NCI-H1930 (cell line): ENCODE results near the gene DYSF.

ENCODE experiments used
- DNase-seq, 2 experiments: peaks; one replicate each; lab custom pipeline; 2025; lab: John Stamatoyannopoulos, UW

DYSF gene

DNA sequence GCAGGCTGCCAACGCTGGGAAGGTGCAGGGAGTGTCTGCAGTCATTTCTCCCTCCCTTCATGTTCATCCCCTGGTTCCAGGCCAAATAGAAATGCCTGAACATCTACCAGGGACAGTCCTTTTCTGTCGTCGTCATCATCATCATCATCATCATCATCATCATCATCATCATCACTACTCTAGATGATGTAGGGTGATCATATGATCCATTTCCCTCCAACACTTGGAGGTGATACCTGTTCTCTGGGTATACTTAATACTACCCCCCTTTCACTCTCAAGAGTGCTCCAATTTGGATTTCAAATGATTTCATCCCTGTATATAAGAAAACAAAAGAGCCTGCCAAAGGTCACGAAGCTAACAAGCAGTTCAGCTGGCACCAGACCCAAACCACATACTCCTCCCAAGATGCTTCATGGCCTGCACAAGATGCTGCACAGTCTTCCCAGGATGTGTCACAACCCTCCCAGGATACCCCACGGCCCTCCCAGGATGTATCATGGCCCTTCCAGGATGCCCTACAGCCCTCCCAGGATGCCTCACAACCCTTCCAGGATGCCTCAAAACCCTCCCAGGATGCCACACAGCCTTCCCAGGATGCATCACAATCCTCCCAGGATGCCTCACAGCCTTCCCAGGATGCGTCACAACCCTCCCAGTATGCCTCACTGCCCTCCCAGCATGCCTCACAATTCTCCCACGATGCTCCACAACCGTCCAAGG is 257.9 kb downstream of the DYSF start:
- no peak for DNase-seq

DNA sequence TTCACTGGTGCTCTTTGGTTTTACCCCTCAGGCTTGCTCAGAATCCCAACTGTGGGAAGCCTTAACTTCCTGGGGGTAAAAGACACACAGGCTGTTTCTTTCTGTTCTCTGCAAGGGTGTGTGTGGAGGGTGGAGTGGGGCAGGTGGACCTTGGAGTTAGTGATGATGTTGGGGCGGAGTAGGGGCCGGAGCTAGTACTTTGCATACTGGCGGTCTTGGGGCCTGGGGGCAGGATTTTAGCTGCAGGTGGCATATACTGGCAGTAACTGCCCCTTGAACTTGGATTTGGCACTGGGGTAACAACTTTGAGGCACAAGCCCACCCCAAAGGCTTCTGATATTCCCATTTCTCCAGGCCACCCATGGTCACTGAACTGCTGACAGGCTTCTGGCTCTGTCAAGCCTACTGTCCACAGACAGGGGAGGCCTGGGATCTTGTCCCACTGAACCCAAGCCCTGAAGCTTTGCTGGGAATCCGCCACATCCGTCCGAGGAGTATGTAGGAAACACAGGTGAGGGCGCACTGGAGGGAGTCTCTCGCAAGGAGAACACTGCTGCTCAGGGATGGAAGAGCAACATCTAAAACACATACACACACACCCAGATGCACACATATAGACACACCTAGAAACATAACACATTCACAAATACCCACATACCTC is 258.9 kb downstream of the DYSF start:
- DNase-seq: no peak

DNA sequence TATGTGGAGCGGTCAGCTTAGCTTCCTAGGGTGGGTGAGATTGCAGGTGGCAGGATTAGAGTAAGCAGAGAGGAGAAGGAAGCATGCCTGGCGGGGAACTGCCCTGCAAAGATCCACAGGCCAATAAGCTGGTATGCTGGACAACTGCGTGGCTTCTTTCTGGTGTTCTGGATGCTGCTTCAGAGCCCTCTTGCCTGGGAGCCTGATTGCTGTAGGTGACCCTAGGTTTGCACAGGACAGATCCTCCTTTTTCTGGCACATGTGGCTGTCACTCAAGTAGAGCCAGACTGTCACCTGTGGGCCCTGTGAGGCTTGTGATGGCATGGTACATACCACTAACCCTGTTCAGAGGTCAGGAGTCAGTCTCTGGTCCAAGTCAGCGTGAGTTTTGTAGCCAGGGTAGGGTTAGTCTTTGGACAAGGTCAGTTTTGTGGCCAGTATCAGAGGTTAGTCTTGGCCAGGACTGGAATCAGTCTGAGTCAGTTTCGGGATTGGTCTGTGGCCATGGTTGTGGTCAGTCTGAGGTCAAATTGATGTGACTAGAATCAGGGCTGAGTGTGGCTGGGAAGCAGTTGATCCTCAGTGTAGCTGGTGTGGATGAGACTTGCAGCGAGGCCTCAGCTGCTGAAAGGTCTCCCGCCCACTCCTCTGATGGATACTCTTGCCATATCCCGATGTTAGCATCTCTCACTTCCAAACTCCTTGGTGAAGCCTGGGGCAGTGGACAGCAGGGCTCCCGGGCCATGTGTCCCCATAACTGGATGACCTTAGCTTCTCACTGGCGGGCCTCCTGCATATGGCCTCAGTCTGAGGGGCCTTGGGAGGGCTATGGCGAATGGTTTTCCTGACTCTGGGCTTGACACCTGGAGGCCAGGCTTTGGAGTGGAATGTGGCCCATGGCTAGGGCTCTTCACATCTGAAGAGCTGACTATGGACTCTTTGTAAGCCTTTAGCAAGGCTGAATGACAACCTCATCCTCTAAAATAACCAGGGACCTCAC is 260.5 kb downstream of the DYSF start:
- no peak for DNase-seq

DNA sequence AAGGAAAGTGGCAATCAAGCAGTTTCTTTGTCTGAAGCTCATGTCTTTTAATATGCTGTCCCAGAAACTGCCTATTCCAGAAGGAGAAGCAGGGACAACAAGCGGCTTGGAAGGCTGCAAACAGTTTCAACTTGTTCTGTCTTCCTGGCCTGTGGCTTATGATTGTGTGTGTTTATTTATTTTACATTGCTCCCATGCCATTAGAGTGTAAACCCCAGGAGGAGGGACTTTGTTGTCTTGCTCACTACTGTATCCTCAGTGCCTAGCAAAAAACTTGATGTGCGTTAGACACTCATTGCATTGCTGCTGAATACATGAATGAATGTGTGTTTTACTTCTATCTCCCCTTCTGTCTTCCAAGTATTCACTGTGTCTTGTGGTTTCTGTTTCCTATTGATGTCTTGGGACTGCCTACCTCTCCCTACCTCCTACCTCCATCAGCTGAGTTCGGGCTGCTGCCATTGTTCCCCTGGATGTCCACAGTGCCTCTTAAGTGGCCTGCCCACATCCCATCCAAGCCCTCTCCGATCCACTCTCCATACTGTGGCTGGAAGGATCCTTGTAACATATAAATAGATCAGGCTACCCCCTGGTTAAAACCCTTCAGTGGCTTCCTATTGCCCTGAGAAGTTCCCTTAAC is 261.4 kb downstream of the DYSF start:
- DNase-seq: no peak

DNA sequence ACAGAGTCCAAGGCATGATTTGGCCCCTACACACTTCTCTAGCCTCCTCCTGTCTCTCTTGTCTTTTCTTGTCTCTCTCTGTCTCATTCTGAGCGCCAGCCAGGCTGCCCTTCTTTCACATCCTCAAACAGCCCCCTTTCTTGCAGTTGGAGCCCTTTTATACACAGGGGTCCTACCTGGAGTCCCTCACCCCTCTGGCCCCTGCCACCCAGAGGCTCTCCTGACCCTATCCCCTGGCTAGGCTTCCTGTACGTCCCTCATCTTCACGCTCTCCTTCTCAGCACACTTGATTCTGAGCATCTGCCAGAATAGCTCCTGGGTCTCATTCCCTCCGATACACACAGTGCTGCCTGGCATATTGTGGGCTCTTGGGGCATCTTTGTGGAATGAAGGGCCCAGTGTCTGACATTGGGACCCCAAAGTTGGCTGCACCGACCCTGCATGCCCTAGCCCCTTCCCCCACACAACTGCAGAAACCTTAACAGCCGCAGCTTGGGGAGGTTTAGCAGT is 261.9 kb downstream of the DYSF start:
- DNase-seq: no peak

DNA sequence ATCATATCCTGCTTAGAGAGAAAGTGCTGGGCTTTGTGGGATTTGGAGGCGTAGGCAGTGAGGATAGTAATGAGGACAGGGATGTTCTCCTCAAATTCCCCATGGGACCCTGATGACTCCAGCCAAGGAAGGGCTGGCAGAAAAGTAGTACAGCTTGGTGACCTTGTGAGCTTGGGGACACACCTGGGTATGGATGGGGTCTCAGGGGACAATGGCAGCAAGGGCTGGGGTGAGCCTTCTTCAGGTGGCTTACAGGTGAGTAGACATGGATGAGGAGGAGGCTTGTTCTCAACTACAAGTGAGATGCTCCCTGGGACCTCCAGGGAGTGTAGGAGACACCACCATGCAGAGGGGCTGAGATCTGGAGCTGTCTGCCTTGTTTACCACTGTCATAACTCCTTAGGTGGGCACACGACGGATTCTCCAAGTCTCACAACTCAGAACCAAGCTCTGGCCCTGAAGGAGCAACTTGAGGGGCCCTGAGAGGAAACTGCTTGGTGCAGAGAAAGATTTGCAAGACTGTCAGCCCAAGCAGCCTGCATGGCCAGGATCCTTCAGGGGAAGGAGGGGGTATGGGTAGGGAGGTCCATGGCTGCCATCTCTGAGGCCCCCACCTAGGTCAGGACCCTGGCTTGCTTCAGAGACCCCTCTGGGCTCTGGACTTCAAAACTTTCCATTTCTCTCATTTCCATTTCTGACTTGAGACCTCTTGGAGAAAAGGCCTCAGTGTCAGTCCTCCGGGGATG is 262.8 kb downstream of the DYSF start:
- DNase-seq: no peak

DNA sequence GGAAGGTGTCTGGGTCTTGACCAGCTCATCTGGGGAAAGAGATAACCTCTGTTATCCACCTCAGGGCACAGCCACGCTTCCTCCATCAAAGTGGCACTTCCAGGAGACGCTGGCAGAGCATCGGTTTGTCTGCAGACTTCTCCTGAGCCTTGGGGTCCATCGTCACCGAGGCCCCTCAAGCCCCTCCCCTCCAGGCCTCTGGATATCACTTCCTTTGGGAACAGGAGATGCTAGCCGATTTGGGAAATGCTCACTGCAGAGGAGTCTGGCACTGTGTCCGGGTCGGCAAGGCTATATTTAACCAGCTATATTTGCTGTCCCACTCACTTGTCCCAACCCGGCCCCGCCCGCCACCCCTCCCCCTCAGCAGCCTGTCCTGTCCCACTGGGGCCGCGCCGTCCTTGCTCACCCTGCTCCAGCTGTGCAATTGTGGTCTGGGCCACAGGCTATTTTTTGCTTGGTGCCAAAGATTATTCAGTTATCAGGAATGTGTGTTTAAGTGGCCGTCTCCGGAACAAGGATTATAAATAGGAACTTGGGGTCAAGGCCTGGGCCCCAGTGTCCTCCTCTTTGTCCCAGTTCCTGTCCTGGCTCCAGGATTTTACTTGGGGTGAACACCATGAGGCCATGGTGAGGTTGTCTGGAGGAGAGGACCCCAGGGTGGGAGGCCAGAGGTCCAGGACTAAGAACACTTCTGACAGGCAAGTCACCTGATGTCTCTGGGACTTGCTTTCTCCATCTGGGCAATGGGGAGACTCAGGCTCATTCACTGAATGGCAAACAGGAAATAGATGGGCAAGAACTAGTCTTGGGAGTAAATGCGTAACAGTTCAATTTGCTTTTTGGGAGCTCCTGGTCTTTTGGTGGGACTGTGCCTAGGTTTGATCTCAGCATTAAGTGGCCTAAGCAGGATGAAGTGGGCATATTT is 263.6 kb downstream of the DYSF start:
- DNase-seq: no peak

DNA sequence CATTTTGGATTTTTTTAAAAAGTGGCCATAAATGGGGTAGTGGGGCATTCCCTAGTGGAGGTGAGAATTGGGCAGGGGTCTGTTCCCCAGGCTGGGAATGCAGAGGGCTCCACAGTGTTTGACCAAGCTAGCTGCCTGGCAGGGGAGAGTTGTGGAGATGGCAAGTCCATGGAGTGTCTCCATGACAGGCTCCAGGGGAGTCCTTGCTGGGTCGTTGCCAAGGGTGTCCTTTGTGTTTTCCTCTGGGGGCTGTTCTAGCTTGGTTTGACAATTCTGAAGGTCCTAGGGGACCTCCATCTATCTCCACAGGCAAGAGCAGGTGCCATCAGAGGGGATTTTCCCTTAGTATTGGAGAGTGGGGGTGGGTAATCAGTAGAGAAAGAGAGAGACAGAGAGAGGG is 265.3 kb downstream of the DYSF start:
- DNase-seq: no peak

DNA sequence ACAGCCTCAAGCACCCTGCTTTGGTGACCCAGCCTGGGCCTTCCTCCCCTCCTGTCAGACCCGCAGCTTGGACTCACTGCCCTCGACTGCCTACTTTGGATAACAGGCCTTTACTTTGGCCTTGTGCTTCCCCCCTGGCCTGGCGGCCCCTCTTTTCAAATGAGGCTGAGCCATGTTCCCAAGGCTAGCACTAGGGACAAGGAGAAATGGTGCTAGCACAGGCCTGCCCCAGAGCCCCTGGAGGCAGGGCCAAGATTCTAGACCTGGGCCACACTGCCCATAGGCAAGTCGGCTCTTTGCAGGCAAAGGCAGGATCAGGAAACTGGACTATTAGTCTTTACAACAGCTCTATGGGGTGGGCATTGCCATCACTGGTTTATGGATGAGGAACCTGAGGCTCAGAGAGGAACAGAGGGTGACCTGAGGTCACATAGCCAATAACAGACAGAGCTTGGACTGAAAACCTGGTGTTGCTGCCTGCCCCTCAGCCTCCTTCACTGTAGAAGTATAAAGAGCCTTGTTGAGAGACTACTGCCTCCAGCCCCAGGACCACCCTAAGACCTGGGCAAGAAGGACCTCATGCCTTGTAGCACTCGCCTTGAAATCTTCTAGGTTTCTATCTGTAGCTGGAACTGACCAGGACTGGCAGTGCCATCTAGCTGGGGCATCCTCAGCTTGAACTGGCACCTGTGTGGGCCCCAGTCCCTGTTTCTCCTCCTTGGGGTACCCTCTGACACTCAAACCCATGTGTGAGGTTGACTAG is 266.3 kb downstream of the DYSF start:
- no peak for DNase-seq

DNA sequence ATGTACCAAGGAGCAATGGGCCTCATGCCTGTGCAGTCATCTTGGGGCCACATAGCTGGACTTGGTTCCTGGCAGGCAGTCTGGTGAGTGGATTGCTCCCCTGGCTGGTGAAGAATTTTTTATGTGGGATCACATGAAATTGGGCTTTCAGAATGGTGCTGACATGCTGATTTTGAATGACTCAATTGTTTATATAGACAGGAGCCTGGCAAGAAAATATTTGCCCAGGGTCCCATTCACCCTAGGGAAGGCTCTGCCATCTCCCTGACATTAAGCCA is 266.9 kb downstream of the DYSF start:
- DNase-seq: no peak

DNA sequence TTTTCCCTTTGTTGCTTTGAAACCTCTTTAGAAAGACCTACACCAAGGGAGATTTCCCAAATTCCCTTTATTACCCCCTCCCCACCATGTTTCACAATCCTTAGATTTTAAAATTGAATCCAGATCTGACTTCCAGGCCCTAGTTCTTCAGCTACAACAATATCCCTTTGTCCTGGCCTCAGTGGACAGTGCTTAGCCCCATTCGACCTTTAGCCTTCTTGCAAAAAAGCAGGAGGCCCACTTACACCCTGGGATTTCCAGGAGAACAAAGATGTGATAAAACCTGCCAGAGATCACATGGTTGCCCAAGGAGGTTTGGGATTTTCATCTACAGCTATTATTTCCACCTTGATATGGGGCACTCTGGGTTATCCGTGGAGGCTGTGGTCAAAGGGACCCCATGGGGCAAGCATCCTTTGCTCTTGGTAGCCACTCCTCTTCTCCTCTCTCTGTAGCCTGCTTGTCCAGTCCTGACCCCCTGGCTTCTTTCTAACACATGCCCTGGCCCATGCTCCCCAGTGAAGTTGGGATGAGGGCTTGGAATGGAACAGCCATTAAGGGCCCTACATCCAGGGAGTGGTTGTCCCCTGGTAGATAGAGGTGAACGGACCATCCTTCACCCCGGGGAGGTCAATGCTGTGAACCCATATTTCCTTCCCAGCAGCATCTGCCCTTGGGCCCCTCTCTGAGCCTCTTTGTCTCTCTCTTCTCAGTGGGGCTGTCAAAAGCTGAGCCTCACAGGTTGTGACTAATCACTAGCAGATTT is 267.4 kb downstream of the DYSF start:
- no peak for DNase-seq

DNA sequence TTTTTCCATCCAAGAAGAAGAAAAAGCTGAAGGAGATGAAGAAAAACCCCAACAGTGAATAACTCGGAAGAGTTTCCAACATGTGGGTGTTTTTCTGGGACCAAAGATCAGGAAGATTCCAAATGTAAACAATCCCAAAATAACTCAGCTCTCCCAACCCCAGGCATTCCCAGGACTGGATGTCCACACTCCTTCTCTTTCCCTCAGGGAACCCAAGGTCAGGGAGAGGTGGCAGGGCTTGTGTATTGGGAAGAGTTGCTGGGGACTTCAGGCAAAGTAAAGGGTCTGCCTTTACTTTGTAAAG is 268.0 kb downstream of the DYSF start:
- DNase-seq: no peak

DNA sequence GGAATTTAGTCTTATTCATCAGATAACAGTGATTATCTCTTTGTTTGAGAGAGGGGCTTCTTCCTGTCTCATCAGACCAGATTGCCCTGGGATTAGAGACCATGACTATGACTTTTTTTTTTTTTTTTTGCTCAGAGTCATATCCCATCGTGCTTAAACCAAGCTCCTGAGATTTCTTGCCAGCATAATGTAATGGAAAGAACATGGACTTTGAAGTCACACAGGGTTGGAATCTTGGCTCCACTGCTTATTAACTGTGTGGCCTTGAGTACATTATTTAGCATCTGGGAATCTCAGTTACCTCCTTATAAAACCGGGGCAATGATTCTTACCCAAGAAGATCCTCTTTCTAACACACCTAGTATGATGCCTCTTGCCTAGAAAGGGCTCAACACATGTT is 268.3 kb downstream of the DYSF start:
- no peak for DNase-seq

DNA sequence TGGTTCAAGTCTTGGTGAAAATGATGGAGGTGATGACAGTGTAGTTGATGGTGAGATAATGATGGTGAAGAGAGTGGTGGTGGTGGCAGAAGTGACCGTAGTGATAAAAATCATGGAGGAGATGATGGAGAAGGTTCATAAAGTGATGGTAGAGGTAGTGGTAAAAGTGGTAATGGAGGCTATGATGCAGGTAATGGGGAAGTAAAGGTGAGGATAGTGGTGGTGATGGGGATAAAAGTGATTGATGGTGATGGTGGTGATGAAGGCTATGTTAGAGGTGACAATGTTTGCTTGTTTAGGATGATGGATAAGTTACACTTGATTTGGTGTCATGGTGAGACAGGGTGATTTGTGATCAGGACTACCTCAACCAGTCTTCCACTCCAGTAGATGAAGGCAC is 268.9 kb downstream of the DYSF start:
- no peak for DNase-seq

DNA sequence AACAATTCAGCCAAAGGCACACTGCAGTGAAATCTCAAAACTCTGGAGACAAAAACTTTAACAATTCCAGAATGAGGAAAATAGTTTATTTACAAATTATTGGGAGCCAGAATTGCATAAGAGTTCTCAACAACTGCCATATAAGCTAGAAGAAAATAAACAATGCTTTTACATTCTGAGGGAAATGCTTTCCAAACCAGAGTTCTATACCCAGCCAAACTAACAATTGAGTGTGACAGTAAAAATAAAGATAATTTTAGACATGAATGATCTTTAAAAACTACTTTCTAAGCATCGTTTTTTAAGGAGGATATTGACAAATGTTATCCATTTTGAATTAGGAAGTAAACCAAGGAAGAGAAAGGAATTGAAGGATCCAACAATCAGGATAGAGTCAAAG is 271.4 kb downstream of the DYSF start:
- DNase-seq: no peak

DNA sequence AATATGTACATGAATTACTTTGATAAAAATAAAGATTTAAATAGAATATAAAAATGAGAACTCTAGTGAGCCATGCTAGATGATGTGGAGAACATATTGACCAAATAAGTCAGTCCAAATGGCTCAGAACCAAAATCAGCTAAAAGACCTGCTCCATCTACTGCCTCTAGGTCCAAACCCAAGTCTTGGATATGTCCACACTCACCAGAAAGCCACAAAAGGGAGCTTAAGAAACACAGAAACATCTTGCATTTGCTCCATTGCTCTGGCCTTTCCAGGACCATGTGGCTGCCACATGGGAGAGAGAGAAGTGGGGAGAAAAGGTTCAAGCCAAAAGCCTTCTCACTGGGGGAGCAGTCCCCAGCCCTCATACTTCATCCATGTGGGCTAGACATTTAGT is 272.5 kb downstream of the DYSF start:
- DNase-seq: no peak

DNA sequence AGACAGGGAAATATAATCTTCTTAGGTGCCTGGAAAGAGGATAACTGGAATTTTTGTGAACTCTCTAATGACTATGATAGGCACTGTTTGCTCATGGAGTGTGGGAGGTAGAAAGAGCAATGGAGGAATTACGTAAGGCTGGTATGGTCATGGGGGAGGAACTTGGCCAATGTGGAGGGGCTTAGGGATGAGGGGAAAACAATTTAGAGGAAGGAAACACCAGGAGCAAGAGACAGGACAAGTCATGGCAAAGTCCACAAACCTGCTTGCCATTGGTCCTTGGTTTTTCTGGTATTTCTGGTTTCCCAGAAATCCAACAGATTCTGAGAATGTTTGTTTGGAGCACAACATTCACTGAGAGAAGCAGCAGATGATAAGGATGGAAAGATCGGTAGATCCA is 274.2 kb downstream of the DYSF start:
- no peak for DNase-seq

DNA sequence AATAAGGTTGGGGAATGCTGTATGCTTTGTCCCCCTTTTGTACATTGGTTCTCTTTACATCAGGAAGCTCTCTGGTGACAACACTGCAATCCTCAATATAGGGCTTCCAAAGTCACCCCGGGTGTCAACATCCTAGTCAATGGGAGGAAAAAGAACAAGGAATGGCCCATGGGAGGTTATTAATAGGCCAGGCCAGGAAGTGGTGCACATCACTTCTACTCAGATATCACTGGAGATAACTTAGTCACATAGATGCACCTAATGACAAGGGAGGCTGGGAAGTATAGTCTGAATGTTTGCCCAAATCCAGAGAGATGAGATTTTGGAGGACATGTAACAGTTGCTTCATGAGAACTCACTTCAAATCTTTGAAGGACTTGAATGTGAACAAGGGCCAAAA is 274.7 kb downstream of the DYSF start:
- no peak for DNase-seq

DNA sequence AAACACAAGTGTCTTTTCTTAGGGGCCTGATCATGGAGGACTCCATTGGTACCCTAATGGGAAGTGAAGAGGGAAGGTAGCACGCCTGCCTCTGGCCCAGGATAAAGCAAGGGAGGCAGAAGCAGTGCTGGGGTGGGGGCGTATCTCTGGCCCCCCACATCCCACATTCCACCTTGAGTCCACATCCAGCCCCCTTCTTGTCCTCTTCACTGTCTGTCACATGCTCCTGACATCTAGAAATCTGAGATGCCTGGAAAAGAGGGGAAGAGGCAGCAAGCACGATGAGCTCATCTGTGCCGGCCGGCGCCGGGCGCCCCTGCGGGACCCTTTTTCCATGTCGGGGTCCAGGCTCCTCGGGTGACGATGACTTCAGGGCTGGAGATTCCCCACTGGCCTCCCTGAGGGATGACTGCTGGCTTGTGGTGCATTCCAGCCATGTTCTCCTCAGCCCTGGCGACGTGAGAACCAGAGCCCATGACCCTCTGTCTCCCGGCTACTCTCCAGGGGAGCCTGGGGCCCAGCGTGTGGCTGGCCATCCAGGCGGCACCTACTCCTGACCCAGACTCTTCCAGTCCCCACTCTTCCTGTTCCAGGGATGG is 277.5 kb downstream of the DYSF start:
- no peak for DNase-seq
